GM18951 (cell line): ENCODE measurements around the gene CACNA1C.
"Not testable (repeated sequence)": the region's sequence is repeated elsewhere in the genome, so short reads cannot be mapped to it uniquely, and the experiment has no call there.

Experiments used
- POLR2A ChIP-seq: IDR thresholded peaks from 4 replicates; pipeline ENCODE4 v1.6.1; 2011; ENCODE audit warnings: mild to moderate bottlenecking; ENCODE audit not compliant: insufficient read length, insufficient read depth; ENCODE audit errors: extremely low read depth
- in situ Hi-C: fragments of 300-500 bp; cut with MboI; formaldehyde crosslinking; loops from one replicate; pipeline ENCODE4 v1.12.0; 2022; ENCODE audit warnings: low sequenced_read_pairs, mixed read lengths, inconsistent platforms; ENCODE audit not compliant: unreplicated experiment

Gene CACNA1C

DNA sequence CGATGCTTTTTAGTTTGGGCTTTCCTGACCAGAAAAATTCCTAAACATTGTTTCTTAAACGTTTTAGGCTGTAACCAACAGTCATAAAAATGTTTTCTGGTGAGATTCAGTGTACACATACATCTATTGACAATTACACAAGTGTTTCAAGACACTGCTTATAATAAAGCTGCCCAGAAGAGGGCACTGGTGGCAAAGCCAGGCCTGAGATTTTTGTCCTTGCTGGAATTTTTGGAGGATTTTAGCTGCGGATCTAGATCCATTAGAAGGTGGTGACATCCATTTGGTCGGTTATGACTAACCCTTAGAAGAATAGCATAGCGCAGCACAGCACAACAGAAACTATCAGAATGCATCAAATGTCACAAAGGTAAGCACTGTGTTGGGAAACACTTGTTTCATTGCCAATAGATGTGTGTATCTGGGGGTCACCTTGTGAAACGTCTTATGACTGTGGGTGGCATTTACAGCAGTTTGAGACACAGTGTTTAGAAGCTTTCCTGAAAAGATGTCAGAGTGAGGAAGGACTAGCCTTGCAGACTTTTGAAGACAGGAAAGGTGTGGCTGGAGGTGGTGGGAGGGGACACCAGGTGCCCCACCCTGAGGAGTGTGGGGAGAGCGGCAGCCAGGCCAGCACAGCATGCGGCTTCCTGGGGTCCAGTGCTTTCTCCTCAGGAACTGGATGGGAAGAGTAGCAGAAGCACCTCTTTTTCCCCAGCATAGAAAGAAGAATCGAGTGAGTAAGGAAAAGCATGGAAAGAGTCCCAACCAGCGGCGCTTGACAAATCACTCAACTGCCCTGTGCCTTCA is 687.2 kb downstream of the CACNA1C start:
- no peak for TF ChIP-seq POLR2A
- in situ Hi-C loops = no loop called here

DNA sequence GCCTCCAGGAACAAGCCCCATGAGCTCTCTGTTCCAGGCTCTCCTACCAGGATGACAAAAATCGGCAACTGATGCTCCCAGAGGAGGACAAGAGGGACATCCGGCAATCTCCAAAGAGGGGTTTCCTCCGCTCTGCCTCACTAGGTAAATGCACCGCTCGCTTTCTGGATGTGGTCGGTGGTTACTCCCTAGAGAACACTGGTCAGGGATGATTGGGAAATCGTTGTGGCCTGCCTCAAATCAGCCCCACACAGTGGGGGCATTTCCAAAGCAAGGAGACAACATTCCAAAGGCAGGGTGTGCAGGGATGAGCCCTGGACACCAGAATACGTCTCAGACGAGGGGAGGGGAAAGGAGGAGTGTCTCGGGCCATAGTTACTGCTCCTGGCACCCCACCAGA is 689.2 kb downstream of the CACNA1C start:
- in situ Hi-C loops = not testable (repeated sequence)

DNA sequence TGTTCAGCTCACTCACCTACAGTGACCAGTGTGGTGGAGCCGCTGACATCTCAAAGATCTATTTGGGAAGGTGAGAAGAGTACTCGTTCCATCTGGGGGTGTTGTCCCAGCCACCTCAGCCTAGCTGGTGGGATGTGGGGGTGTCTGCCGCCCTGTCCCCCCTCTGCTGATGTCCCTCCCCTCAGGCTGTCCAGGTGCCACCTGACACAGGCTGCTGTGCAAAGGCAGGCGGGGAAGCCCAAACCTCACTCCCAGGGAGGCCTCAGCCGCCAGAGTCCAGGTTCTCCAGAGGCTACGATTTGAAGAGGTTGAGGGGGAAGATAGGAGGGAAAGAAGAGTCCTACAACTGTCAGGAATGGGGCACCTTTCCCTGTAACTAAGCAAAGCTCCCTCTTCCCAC is 690.7 kb downstream of the CACNA1C start:
- in situ Hi-C loops = no loop called here
- no peak for TF ChIP-seq POLR2A

DNA sequence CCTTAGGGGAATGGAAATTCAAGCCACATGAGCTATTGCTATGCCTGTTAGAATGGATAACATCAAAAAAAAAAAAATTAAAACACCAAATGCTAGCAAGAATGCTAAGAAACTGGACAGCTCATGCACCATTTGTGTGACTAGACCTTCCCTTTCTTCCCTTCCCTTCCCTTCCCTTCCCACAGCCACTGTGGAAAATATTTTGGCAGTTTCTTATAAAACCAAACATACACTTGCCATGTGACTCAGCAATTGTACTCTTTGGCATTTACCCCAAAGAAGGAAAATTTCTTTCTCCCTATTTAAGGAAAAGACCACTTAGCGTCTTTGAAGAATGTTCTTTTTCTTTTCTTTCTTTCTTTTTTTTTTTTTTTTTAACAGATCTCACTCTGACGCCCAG is 692.9 kb downstream of the CACNA1C start:
- TF ChIP-seq POLR2A = no peak
- in situ Hi-C loops = no loop called here
